T-helper 2 cell treated with Interferon-gamma antibody and Interleukin-4, amounts not matched to agents 100 ng/mL and 5 ng/mL, for 36 hours (primary cell): Measurements from ENCODE around the gene ZSWIM5. TPM values are rescaled to one million over a fixed set of nuclear protein-coding genes. Genes with fewer than 3 reads are reported as not detected.
"Not testable (repeated sequence)": the region's sequence is repeated elsewhere in the genome, so short reads cannot be mapped to it uniquely, and the experiment has no call there.

Source experiments
- intact Hi-C: fragments of 100-400 bp; cut with micrococcal nuclease; formaldehyde crosslinking; loops from one replicate; pipeline ENCODE4 v1.15.1; 2023
- total RNA-seq: library from RNA; stranded (reverse); gene quantifications from 2 replicates; pipeline ENCODE4 v1.2.3, GENCODE V29; 2022

The ZSWIM5 gene
- total RNA-seq, 1 donor from 2014 or later: 0.07 TPM

DNA sequence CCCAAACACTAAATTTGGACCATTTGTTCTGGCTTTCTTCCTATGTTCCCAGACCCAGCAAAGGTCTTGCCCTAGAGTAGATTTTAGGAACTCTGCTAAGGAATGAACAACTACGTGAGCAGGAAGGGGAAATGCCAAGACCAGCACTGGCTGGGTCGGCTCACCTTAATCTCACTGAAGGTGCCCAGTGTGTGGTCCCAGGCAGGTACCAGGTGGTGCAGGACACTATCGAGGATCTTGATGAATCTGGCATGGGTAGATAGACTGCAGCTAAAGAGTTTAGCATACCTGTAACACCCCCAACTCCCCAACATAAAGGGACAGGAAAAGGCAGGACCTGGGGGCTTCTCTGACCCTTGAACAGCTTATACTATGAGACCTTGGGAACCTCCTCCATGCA is 198.3 kb downstream of the ZSWIM5 start:
- intact Hi-C loops: no loop called here

DNA sequence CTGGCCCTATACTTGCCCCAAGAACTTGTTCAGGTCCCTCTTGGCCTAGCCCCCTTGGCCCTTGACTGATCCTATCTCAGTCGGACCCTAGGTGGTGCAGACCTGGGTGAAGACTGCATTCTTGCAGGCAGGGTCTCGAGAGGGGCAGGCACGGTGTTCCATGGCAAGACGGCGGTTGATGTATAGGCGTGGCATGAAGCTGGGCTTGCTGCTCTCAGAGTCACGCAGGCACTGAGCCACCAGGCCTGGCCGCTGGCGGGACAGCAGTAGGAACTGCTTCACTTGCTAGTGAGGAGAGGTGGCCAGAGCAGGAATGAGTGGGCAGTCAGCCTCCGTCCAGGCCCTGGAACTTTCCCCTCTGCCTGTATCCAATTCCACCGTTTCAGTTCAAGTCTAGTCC is 199.1 kb downstream of the ZSWIM5 start:
- intact Hi-C loops: no loop called here

DNA sequence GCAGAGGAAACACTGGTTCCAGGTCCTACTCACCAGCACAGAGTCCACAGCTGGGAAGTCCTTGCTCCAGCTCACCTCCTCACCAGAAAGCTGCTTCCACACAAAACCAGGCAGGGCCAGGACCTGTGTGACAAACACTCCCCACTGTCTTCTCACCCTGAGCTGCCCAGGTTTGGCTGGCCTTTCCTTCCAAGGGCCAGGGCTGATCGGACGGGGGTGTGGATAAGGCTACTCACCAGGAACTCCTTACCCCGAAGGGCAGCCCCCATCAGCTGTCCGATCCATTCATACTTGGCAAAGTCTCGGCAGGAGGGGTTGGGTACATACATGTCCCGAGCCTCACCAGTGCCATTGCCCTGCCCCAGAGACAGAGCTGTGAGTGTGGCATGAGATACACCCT is 200.6 kb downstream of the ZSWIM5 start:
- intact Hi-C loops: no loop called here

DNA sequence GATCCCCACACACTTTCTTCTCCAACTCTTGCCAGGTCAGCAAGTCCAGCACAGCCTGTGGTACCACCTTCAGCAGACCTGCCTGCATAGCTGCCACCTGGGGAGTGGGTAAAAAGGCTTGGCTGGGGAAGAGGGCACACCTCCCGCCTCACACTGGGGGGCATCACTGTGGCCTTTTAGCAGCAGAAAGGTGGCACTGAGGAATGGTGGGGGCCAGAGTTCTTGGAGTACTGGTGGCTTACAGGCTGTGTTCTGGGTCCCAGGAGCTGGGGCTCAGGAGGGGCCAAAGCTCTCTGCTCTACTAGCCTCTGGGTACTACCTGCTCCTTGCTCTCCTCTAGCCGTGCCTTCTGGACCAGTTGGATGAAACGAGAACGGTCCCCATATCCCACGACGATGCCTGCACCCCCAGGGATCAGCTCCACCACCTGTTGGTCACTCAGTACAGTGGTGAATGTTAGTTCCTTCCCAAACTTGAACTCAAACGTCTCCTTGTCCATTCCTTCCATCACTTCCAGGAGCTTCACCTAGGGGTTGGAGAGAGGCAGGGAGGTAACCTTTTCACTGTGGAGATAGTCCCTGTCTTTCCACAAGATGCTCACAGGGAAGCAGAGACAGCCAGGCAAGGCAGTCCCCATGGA is 202.0 kb downstream of the ZSWIM5 start:
- intact Hi-C loops: no loop called here

DNA sequence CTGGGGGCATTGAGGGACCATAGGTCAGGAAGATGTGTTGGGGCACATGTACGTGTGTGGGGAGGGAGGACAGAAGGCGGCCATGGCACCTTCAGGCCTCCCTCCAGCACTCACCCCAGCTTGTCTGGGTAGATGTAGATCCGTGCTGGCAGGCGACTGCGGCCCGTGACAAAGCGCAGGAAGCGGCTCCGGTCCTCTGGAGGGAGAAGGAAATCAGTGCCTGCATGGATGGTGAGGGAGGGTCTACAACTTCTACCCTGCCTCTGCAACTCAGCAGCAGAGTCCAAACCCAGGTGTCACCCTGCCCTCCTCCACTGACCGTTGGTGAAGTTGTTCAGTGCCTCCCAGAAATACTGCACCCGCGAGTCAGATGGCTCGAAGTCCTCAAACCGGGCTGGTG is 202.7 kb downstream of the ZSWIM5 start:
- intact Hi-C loops: no loop called here

DNA sequence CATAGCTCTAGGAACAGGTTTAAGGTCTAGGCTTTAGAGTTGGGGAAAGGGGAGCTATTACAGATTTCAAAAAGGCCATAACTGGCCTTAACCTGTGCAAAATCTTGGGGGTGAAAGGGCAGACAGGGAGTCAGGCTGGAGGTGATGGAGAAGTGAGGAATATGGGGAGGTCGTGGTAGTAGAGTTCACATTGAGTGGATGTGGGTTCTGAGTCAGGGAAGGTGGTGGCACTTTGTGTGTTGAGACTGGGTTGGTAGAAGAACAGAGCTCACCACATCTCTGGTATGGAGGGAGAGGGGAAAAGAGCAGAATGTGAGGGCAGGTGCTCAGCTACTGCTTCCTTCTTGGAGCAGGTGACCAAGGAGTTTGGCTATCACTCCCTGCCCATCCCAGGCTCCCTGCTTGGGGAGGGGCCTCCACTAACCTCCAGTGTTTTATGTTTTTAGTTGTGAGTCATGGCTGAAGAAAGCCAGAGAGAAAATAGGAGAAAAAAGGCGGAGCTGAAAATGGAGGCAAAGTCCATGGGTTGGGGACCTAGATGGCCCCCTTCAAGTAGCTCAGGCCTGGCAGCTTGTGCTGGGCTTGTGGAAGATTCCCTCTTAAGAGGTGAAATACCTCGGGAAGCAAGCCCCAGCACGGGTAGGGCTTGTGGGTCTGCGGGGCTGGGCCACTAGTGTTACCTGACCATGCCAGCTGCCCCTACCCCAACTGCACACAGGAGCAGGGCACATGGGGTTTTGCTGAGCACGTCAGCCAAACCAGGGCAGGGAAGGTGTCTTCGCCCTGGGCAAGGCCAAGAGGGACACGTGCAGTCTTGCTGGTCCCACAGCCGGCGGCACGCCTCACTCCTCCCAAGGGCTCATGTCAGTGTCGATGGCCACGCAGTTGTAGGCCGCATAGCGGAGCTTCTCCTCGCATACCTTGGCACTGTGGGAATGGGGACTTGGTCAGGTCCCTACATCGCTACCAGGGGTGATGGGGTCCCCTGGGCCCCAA is 203.5 kb downstream of the ZSWIM5 start:
- intact Hi-C loops: no loop called here

DNA sequence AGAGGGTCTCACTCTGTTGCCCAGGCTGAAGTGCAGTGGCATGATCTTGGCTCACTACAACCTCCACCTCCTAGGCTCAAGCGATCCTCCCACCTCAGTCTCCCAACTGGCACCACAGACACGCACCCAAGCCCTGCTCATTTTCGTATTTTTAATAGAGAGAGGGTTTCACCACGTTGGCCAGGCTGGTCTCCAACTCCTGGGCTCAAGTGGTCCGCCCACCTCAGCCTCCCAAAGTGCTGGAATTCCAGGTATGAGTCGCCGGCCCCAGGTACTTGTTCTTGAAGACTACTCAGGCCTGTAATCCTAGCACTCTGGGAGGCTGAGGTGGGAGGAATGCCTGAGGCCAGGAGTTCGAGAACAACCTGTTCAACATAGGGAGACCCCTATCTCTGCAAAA is 204.8 kb downstream of the ZSWIM5 start:
- intact Hi-C loops: not testable (repeated sequence)

DNA sequence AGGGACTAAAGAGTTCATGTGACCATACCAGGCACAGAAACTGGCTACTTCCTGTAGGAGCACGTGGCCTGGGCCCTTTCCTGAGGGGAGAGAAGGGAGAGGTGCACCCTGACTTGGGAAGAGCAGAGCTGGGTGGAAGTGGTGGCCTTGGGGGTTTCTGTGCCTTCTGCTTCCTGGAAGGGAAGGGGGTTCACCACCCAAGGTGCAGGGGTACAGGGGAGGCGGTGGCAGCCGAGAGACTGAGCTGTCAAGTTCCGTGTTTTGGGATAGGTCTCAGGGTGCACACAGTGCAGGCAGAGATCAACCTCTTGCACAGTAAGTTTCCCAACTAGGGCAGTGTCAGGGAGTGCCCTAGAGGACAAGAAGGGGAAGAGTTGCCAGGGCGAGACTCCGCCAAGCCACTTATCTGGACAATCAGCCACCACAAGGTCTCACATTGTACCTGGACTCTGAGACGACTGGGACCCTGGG is 205.4 kb downstream of the ZSWIM5 start:
- intact Hi-C loops: no loop called here

DNA sequence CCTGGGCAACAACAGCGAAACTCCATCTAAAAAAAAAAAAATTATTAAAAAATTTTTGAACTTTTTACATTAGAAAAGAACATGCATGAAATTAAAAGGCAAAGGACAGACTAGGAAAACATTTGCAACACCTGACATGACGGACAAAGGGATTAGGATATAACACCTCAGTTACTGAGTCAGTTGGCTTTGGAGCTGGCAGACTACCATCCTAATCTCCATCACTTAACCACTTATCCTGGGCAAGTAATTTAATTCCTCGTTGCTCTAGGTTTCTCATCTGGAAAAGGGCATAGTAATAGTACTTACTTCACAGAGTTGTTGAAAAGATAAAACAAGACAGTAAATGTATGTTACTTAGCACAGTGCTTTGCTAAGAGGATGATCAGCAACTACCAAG is 207.2 kb downstream of the ZSWIM5 start:
- intact Hi-C loops: no loop called here

DNA sequence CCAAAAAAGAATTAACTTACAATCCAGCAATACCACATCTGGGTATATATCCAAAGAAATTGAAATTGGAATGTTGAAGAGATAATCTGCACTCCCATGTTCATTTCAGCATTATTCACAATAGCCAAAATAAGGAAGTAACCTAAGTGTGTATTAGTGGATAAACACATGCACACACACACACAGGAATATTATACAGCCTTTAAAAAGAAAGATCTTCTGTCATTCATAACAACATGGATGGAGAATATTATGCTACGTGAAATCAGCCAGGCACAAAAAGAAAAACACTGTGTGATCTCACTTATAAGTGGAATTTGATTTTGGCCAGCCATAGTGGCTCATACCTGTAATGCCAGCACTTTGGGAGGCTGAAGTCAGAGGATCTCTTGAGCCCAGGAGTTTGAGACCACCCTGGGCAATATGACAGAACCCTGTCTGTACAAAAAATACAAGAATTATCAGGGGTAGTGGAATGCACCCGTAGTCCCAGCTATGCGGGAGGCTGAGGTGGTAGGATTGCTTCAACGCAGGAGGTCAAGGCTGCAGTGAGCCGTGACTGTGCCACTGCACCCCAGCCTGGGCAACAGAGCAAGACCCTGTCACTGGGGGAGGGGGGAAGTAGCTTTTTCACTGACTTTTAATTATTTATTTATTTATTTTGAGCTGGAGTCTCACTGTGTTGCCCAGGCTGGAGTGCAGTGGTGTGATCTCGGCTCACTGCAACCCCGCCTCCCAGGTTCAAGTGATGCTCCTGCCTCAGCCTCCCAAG is 210.8 kb downstream of the ZSWIM5 start:
- intact Hi-C loops: no loop called here

DNA sequence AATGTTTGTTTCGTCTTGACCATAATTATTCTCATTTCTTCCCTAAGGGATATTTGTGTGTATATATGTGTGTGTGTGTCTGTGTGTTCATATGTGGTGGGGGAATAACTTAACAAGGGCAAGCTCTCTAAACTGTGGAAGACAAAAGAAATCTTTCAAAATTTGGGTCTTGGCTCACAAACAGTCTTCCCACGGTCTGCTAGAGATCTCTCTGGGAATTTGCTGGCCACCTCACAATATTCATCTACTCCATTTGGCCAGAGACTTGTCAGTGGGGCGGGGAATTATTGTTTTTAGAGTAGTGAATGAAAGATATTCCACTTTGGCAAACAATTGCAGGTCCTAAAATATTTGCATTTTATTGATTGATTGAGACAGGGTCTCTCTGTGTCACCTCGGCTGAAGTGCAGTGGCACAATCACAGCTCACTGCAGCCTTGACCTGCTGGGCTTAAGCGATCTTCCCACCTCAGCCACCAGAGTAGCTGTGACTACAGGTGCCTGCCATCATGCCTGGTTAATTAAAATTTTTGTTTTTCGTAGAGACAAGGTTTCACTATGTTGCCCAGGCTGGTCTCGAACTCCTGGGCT is 212.0 kb downstream of the ZSWIM5 start:
- intact Hi-C loops: no loop called here

DNA sequence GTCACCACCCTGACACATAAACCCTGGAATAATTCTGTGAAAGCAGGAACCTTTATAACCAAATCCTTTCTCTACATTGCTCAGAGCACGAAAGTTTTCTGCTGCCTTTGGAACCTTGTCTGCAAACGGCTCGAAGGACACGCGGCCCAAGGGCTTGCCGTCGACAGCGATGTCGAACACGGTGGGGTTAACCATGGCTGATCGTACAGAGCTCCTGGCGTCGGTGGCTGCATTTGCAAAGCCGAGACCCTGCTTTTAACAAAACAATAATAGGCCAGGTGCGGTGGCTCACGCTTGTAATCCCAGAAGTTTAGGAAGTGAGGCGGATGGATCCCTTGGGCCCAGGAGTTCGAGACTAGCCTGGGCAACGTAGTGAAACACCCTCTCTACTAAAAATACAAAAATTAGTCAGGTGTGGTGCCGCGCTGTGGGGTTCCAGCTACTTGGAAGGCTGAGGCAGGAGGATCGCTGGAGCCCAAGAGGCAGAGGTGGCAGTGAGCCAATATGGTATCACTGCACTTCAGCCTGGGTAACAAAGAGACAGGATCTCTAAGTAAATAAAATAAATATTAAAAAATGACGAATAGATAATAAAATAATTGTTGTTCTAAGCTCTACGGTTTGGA is 217.8 kb downstream of the ZSWIM5 start:
- intact Hi-C loops: no loop called here

DNA sequence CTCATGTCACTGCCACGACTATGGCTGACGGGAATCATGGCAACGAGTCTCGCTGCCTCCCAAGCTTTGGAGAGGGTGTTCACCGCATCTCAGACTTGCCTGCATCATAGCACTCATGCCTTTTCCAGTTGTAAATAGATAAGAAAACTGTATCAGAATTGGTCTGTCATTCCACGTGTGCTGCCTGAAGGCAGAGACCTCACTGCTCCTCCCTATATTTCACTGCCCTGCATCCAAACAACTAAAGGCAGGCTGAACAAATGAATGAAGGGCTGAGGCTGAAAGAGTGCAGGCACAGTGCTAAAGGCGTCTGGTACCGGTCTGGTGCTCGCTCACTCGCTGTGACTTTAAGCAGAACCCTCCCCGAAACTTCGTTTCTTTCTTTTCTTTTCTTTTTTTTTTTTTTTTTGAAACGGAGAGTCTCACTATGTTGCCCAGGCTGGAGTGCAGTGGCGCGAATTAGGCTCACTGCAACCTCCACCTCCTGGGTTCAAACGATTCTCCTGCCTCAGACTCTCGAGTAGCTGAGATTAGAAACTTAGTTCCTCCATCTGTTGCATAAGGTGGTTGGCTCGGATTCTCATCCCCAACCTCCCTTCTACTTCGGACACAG is 220.6 kb downstream of the ZSWIM5 start:
- intact Hi-C loops: loop anchor here (1.0 to 2.0 kb wide), 6 partner anchors 26 to 505 kb away; partner anchors contain the start of genes TESK2 and UROD

DNA sequence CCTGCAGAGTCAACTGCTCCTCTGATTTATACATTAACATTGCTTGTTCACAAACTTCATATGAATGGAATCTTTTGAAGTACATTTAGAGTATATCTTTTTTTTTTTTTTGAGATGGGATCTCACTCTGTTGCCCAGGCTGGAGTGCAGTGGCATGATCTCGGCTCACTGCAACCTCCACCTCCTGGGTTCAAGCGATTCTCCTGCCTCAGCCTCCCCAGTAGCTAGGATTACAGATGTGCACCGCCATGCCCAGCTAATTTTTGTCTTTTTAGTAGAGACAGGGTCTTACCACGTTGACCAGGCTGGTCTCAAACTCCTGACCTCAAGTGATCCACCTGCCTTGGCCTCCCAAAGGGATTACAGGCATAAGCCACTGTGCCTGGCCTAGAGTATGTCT is 229.0 kb downstream of the ZSWIM5 start:
- intact Hi-C loops: not testable (repeated sequence)

DNA sequence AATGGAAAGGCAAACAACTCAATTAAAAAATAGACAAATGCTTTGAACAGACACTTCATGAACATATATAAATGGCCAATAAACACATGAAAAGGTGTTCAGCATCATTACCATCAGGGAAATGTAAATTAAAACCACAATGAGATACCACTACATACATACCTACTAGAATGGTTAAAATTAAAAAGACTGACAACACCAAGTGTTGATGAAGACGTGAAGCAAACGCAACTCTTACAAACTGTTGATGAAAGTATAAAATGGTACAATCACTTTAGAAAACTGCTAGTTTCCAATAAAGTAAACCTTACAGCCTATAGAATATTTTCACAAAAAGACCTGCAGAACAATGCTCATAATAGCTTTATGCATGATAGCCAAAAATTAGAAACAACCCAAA is 230.2 kb downstream of the ZSWIM5 start:
- intact Hi-C loops: no loop called here

DNA sequence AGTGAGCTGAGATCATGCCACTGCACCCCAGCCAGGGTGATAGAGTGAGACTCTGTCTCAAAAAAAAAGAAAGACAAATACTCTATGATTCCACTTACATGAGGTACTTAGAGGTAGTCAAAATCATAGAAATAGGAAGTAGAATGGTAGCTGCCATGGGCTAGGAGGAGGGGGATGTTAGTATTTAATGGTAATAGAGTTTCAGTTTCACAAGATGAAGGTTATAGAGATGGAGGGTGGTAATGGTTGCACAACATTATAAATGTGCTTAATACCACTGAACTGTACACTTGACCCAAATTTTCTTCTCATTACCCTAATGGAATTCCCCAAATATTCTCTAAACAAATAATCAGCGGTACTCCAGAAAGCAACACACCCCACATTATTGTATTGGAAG is 232.8 kb downstream of the ZSWIM5 start:
- intact Hi-C loops: no loop called here

DNA sequence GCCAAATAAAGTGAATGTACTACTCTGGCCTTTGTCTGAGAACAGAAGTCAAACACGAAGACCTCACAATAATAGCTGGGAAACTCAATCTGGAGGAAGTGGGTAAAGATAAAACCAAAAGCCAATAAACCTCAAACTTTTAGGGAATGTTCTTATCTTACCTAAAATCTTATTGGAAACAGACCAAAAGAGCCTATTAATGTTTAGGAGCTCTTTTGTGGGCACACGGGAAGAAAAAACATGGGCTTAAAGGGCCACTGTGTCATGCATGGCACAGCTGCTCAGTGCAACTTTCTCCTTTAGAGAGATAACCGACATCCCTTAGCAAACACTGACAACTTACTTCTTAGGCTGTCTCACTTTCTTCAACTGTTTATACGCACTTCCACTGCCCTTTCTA is 236.1 kb downstream of the ZSWIM5 start:
- intact Hi-C loops: no loop called here
